Measurements from ENCODE around the gene TRABD2B. TPM values are rescaled to one million over a fixed set of nuclear protein-coding genes. Genes with fewer than 3 reads are reported as not detected.
A peak's percentile ranks its signal among the peaks of the same experiment; 100 is the strongest.

Gene TRABD2B
- total RNA-seq, 4 donors from 2014 or later = 0.83 to 2.6 (median 1.9) TPM

DNA sequence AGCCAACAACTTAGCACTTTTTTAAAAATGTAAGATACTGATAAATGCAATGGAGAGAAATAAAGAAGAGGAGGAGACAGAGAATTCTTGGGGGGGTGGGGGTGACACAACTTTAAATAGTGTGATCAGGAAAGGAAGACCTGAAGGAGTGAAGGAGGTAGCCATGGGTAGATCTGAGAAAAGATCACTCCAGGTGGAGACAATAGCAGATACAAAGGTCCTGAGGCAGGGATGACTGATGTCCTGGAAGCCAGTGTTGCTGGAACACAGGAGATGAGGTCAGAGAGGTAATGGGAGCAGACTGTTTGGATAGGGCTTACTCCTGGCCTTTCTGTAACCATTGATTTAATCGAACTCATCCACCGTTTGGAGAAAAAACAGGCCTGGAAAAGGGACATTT lies 24.6 kb upstream of the TRABD2B start:
- Histone ChIP-seq H3K27ac (no peak overlapping the region), H3K9me3 (no peaks in the 10 kb centered on the region), H3K4me3 (no peak overlapping the region), H3K4me1 (peaks cover 27% of the 10 kb centered on the region), H3K36me3 (no peaks in the 10 kb centered on the region), H3K27me3 (no peaks in the 10 kb centered on the region)
- WGBS = 80% methylated on average over 2 of the region's 2 CpGs
- TF ChIP-seq POLR2AphosphoS5 (IDR thresholded peaks at IDR 0.05) (no peak), EP300 (IDR thresholded peaks at IDR 0.05) (no peak), POLR2A (IDR thresholded peaks at IDR 0.05) (no peak)
- TF ChIP-seq, protein P1, sequence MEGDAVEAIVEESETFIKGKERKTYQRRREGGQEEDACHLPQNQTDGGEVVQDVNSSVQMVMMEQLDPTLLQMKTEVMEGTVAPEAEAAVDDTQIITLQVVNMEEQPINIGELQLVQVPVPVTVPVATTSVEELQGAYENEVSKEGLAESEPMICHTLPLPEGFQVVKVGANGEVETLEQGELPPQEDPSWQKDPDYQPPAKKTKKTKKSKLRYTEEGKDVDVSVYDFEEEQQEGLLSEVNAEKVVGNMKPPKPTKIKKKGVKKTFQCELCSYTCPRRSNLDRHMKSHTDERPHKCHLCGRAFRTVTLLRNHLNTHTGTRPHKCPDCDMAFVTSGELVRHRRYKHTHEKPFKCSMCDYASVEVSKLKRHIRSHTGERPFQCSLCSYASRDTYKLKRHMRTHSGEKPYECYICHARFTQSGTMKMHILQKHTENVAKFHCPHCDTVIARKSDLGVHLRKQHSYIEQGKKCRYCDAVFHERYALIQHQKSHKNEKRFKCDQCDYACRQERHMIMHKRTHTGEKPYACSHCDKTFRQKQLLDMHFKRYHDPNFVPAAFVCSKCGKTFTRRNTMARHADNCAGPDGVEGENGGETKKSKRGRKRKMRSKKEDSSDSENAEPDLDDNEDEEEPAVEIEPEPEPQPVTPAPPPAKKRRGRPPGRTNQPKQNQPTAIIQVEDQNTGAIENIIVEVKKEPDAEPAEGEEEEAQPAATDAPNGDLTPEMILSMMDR (IDR thresholded peaks at IDR 0.05) = no peak
- DNase-seq (ENCODE audit: low spot score in 2 of 2) = no peak

DNA sequence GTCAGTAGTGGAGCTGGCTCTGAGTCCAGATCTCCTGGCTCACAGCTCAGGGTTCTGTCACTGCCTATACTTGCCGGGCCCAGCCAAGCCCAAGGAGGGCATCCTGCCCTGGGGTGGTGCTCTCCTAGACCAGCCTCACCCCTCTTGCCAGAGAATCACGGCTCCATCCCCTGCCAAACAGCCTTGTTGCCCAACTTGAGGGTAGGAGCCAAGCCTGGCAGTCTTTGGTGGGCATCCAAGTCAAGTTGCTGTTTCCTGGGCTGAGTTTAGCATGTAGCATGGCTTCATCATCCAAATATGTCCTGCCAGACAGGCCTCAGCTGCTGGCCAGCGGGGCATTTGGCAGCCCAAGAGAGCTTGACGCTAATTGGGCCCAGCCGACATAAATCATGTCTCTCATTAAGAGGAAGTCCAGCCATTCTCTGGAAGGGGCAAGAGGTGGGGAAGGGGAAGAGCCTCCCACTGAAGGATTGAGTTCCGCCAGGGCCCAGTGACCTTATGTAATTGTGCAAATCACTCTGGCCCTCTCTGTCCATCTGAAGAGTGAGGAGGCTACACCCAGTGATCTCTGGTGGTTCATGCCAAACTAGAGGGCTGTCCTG lies 22.6 kb upstream of the TRABD2B start:
- Histone ChIP-seq H3K4me3 (no peak overlapping the region), H3K36me3 (no peaks in the 10 kb centered on the region), H3K27me3 (peaks cover 3% of the 10 kb centered on the region), H3K9me3 (no peaks in the 10 kb centered on the region), H3K27ac (no peak overlapping the region), H3K4me1 (peaks cover 27% of the 10 kb centered on the region)
- TF ChIP-seq POLR2A (IDR thresholded peaks at IDR 0.05) (no peak), EP300 (IDR thresholded peaks at IDR 0.05) (no peak), POLR2AphosphoS5 (IDR thresholded peaks at IDR 0.05) (peak in 1 of 3 donors; percentile 63)
- TF ChIP-seq, protein P1 (IDR thresholded peaks at IDR 0.05) = no peak
- DNase-seq (ENCODE audit: low spot score in 2 of 2) = peak in 1 of 2 donors; percentile 70
- 67% methylated on average over 2 of the region's 6 CpGs for WGBS

DNA sequence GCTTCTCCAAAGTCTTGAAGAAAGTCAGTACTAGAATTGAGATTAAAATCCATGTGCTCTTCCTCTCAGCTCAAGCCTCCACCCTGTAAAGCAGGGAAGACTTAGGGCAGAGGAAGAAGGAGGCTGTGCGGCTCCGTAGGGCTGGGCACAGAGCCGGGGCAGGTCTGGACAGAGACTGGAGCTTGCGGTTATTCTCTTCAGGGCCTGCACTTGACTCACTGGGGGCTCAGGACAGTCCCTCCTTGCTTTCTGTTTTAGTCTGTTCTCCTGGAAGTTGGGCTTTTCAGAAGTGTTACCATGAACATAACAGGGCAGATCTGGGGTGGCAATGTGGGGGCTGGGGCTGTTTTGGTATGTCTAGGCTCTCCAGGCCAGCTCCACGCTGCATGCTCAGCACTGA lies 21.6 kb upstream of the TRABD2B start:
- no peak for DNase-seq (ENCODE audit: low spot score in 2 of 2)
- WGBS = 45% methylated on average over 5 of the region's 5 CpGs
- Histone ChIP-seq H3K4me1 (peaks cover 27% of the 10 kb centered on the region), H3K27me3 (peaks cover 3% of the 10 kb centered on the region), H3K9me3 (no peaks in the 10 kb centered on the region), H3K27ac (no peak overlapping the region), H3K36me3 (no peaks in the 10 kb centered on the region), H3K4me3 (no peak overlapping the region)
- TF ChIP-seq POLR2A (IDR thresholded peaks at IDR 0.05) (no peak), EP300 (IDR thresholded peaks at IDR 0.05) (no peak), POLR2AphosphoS5 (IDR thresholded peaks at IDR 0.05) (no peak)
- TF ChIP-seq, protein P1 (IDR thresholded peaks at IDR 0.05) = no peak

DNA sequence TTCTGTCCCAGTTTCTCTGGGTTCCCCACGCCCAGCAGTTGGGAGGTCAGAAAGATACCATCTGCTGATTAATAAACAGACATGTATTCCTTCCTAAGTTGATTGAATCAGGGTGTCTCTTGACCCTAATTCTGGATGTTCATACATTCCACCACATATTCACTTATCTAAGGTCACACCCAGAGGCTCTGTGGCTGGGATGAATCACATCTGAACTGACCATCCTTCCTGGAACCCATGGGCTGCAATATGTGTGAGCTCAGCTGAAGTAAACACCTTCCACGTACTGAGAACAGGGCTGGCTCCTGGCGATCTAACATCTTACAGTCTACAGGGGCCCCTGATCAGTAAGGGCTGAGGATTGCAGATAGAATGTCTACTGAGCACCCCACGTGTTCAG lies 20.5 kb upstream of the TRABD2B start:
- Histone ChIP-seq H3K9me3 (no peaks in the 10 kb centered on the region), H3K27me3 (peaks cover 3% of the 10 kb centered on the region), H3K4me3 (no peak overlapping the region), H3K27ac (no peak overlapping the region), H3K36me3 (no peaks in the 10 kb centered on the region), H3K4me1 (peaks cover 27% of the 10 kb centered on the region)
- 64% methylated on average over 4 of the region's 4 CpGs for WGBS
- DNase-seq (ENCODE audit: low spot score in 2 of 2) = no peak
- TF ChIP-seq POLR2AphosphoS5 (IDR thresholded peaks at IDR 0.05) = no peak
- no peak for TF ChIP-seq POLR2A (IDR thresholded peaks at IDR 0.05)
- no peak for TF ChIP-seq EP300 (IDR thresholded peaks at IDR 0.05)
- TF ChIP-seq, protein P1 (IDR thresholded peaks at IDR 0.05) = no peak

DNA sequence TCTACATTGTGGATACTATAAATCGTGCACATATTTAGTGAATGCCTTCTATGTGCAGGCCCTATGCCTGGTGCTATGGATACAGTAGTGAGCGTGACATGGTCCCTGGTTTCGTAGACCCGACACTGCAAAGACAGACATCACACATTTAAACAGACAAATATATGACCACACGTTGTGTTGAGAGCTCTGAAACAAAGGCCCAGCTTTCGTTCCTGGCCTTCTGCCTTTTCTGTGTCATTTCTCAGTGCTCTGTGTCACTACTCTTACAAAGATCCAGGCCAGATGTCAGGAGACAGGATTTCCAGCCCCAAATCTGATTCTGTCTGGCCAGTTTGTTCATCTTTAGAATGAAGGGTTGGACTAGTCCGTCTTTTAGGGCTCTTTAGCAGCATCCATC lies 19.3 kb upstream of the TRABD2B start:
- no peak overlapping the region for H3K4me3 ChIP-seq
- H3K9me3 ChIP-seq = no peaks in the 10 kb centered on the region
- TF ChIP-seq, protein P1 (IDR thresholded peaks at IDR 0.05) = no peak
- H3K4me1 ChIP-seq = peaks cover 27% of the 10 kb centered on the region
- H3K27me3 ChIP-seq = peaks cover 3% of the 10 kb centered on the region
- WGBS = 76% methylated on average over 7 of the region's 7 CpGs
- no peak overlapping the region for H3K27ac ChIP-seq
- no peak for DNase-seq (ENCODE audit: low spot score in 2 of 2)
- H3K36me3 ChIP-seq = no peaks in the 10 kb centered on the region
